AG04449 (cell line): ENCODE measurements around the gene PARG.
"Not testable (repeated sequence)": the region's sequence is repeated elsewhere in the genome, so short reads cannot be mapped to it uniquely, and the experiment has no call there.

ENCODE experiments used
- CTCF ChIA-PET: fragments of 350-600 bp; formaldehyde crosslinking; extraction: SDS; loops from one replicate; lab custom pipeline; 2021; ENCODE audit warnings: antibody characterized with exemption; lab: Yijun Ruan, JAX
- POLR2A ChIA-PET: fragments of 400-600, 350-600 bp; formaldehyde crosslinking; extraction: SDS; loops from one replicate; lab custom pipeline; 2020; ENCODE audit warnings: antibody characterized with exemption, inconsistent platforms; lab: Yijun Ruan, JAX
- DNase-seq: peaks from one replicate; pipeline ENCODE4 v3.0.0-alpha.2; 2010; ENCODE audit warnings: low read depth, low spot score
- H3K4me3 ChIP-seq: 2 replicates; pipeline ENCODE4 v1.5.1; 2011; ENCODE audit warnings: low read depth, mild to moderate bottlenecking, control low read depth, low read length

The PARG gene

GRCh38 chr10:49922041-49922440, 19.8 kb downstream of the PARG start:
- CTCF ChIA-PET: interaction anchor here (0.7 to 1.1 kb wide), 2 partner anchors 327 to 329 kb away, joined by 3 read pairs; no protein-coding TSS in a partner anchor
- POLR2A ChIA-PET: not testable (repeated sequence)

GRCh38 chr10:49917927-49918326, 23.9 kb downstream of the PARG start:
- CTCF ChIA-PET, H3K4me3 ChIP-seq, DNase-seq, POLR2A ChIA-PET: not testable (repeated sequence)

More at GRCh38 chr10:49922041-49922440, 19.8 kb downstream of the PARG start:
- not testable (repeated sequence) for DNase-seq, H3K4me3 ChIP-seq

- POLR2A ChIA-PET, DNase-seq, H3K4me3 ChIP-seq: not testable (repeated sequence)
- CTCF ChIA-PET: interaction anchor here (1.6 to 2.7 kb wide), 2 partner anchors 321 to 323 kb away, joined by 5 to 9 read pairs; no protein-coding TSS in a partner anchor
Measured at GRCh38 chr10:49916451-49916850, 25.4 kb downstream of the PARG start.

- POLR2A ChIA-PET, CTCF ChIA-PET, H3K4me3 ChIP-seq, DNase-seq: not testable (repeated sequence)
Measured at GRCh38 chr10:49910295-49910694, 31.5 kb downstream of the PARG start.

GRCh38 chr10:49908290-49909080, 33.3 kb downstream of the PARG start:
- DNase-seq, POLR2A ChIA-PET, CTCF ChIA-PET, H3K4me3 ChIP-seq: not testable (repeated sequence)

GRCh38 chr10:49903829-49904228, 38.0 kb downstream of the PARG start:
- DNase-seq, CTCF ChIA-PET, POLR2A ChIA-PET, H3K4me3 ChIP-seq: not testable (repeated sequence)

- DNase-seq, H3K4me3 ChIP-seq, POLR2A ChIA-PET, CTCF ChIA-PET: not testable (repeated sequence)
Measured at GRCh38 chr10:49900406-49900805, 41.4 kb downstream of the PARG start.

- CTCF ChIA-PET, H3K4me3 ChIP-seq, POLR2A ChIA-PET, DNase-seq: not testable (repeated sequence)
Measured at GRCh38 chr10:49899999-49900398, 41.8 kb downstream of the PARG start.

- H3K4me3 ChIP-seq, POLR2A ChIA-PET, DNase-seq, CTCF ChIA-PET: not testable (repeated sequence)
Measured at GRCh38 chr10:49890025-49890424, 51.8 kb downstream of the PARG start.

- CTCF ChIA-PET, POLR2A ChIA-PET, H3K4me3 ChIP-seq, DNase-seq: not testable (repeated sequence)
Measured at GRCh38 chr10:49884739-49885331, 57.0 kb downstream of the PARG start.

- CTCF ChIA-PET, POLR2A ChIA-PET, H3K4me3 ChIP-seq, DNase-seq: not testable (repeated sequence)
Measured at GRCh38 chr10:49883852-49884251, 58.0 kb downstream of the PARG start.

- POLR2A ChIA-PET, DNase-seq: not testable (repeated sequence)
Measured at GRCh38 chr10:49882327-49882726, 59.5 kb downstream of the PARG start.

GRCh38 chr10:49872740-49873139, 69.1 kb downstream of the PARG start:
- POLR2A ChIA-PET, CTCF ChIA-PET, H3K4me3 ChIP-seq, DNase-seq: not testable (repeated sequence)

More at GRCh38 chr10:49882327-49882726, 59.5 kb downstream of the PARG start:
- CTCF ChIA-PET, H3K4me3 ChIP-seq: not testable (repeated sequence)

GRCh38 chr10:49871462-49871861, 70.4 kb downstream of the PARG start:
- CTCF ChIA-PET, DNase-seq, POLR2A ChIA-PET, H3K4me3 ChIP-seq: not testable (repeated sequence)

- DNase-seq, CTCF ChIA-PET, POLR2A ChIA-PET: not testable (repeated sequence)
Measured at GRCh38 chr10:49859933-49860332, 81.9 kb downstream of the PARG start.

GRCh38 chr10:49858697-49859382, 83.0 kb downstream of the PARG start:
- H3K4me3 ChIP-seq, CTCF ChIA-PET, POLR2A ChIA-PET: not testable (repeated sequence)

More at GRCh38 chr10:49859933-49860332, 81.9 kb downstream of the PARG start:
- H3K4me3 ChIP-seq: not testable (repeated sequence)

More at GRCh38 chr10:49858697-49859382, 83.0 kb downstream of the PARG start:
- not testable (repeated sequence) for DNase-seq
